ENCODE results near the gene FGFR2. TPM values are rescaled to one million over a fixed set of nuclear protein-coding genes. Genes with fewer than 3 reads are reported as not detected.

FGFR2 gene
- total and polyA plus RNA-seq, 2 of the 4 experiments (the other 2 are of a cell fraction), result not detected

- Histone ChIP-seq H3K36me3 (ENCODE audit: control insufficient read depth, insufficient read depth, low read length) (no peaks in the 10 kb centered on the region), H3K27me3 (ENCODE audit: control insufficient read depth, insufficient read depth, low read length) (no peaks in the 10 kb centered on the region), H3K56ac (ENCODE audit: extremely low read depth, insufficient read depth, low read length) (no peak overlapping the region), H2BK5ac (ENCODE audit: low read depth, low read length, poor library complexity, severe bottlenecking) (no peak overlapping the region), H2AK5ac (ENCODE audit: low read depth, low read length) (no peak overlapping the region), H3K23ac (ENCODE audit: low read depth, low read length) (no peak overlapping the region), H3K4me3 (ENCODE audit: insufficient read depth, low read depth, low read length) (no peak overlapping the region), H3K79me1 (ENCODE audit: low read depth in 1 of 2, low read length in 2 of 2) (no peaks in the 10 kb centered on the region), H3K18ac (ENCODE audit: low read depth, low read length) (no peak overlapping the region), H2AFZ (replicated peaks; ENCODE audit: low read length, poor library complexity) (no peak overlapping the region), H3K9ac (ENCODE audit: low read depth, low read length) (no peak overlapping the region), H3K27ac (ENCODE audit: insufficient read depth, low read length) (no peak overlapping the region), H3K4me2 (ENCODE audit: low read depth, low read length) (no peak overlapping the region), H3K4ac (ENCODE audit: low read depth, low read length) (no peak overlapping the region), H2BK120ac (ENCODE audit: low read depth, low read length) (no peak overlapping the region), H2BK15ac (ENCODE audit: low read depth, low read length) (no peak overlapping the region), H2BK20ac (ENCODE audit: low read depth, low read length) (no peak overlapping the region), H4K20me1 (ENCODE audit: insufficient read depth, low read length) (no peaks in the 10 kb centered on the region), H3K4me1 (ENCODE audit: control insufficient read depth, insufficient read depth, low read length) (no peaks in the 10 kb centered on the region), H4K5ac (ENCODE audit: low read depth, low read length) (no peak overlapping the region), H4K91ac (ENCODE audit: insufficient read depth, low read depth, low read length) (no peak overlapping the region), H2AK9ac (replicated peaks; ENCODE audit: low read depth, low read length, poor library complexity) (no peak overlapping the region), H3K14ac (replicated peaks; ENCODE audit: low read depth, low read length) (no peak overlapping the region), H3K9me3 (ENCODE audit: control insufficient read depth, insufficient read depth, low read length) (peaks cover 42% of the 10 kb centered on the region), H4K8ac (ENCODE audit: low read depth in 2 of 2, low read length in 2 of 2) (no peak overlapping the region), H3K9me1 (ENCODE audit: insufficient read depth, low read length) (no peaks in the 10 kb centered on the region)
- CTCF ChIA-PET, result no interaction called here
- in situ Hi-C loops (cut with MboI; ENCODE audit: low sequenced_read_pairs) (no loop called here), dilution Hi-C loops (cut with HindIII; ENCODE audit: low sequenced_read_pairs, unreplicated experiment) (no loop called here), intact Hi-C loops (cut with micrococcal nuclease) (no loop called here)
- BruUV-seq (replicated peaks), result no TSS peak
- ATAC-seq (ENCODE audit: low read depth) (no peak), DNase-seq (peak; percentile 1)
- WGBS, 2 experiments (ENCODE audit: extremely low coverage in 2 of 2, insufficient read length in 1 of 2), result 35% methylated on average over 4 of the region's 6 CpGs; no CpG with 5 or more reads in 1 of the 2 experiments
- POLR2A ChIA-PET (ENCODE audit: unreplicated experiment), result no interaction called here
- no peak for TF ChIP-seq FOS (IDR thresholded peaks at IDR 0.05; ENCODE audit: low read depth, low read length)
- no peak for TF ChIP-seq POLR2A (IDR thresholded peaks at IDR 0.05; ENCODE audit: low read depth, low read length)
- TF ChIP-seq NFE2L2 (IDR thresholded peaks at IDR 0.05; ENCODE audit: low read depth, low read length), result no peak
- no peak for TF ChIP-seq MXI1 (IDR thresholded peaks at IDR 0.05; ENCODE audit: borderline replicate concordance, low read depth, low read length)
- no peak for TF ChIP-seq RFX5 (IDR thresholded peaks at IDR 0.05; ENCODE audit: low read depth, low read length)
- TF ChIP-seq MAFK (IDR thresholded peaks at IDR 0.05; ENCODE audit: low read depth, low read length), result no peak
- no peak for TF ChIP-seq CEBPB (IDR thresholded peaks at IDR 0.05; ENCODE audit: low read depth, low read length)
- no peak for TF ChIP-seq SMC3 (IDR thresholded peaks at IDR 0.05; ENCODE audit: low read depth, low read length)
- no peak for TF ChIP-seq ELK1 (IDR thresholded peaks at IDR 0.05; ENCODE audit: borderline replicate concordance, low read depth, low read length)
- no peak for TF ChIP-seq RCOR1 (IDR thresholded peaks at IDR 0.05; ENCODE audit: insufficient replicate concordance, low read length)
- no peak for TF ChIP-seq CHD1 (IDR thresholded peaks at IDR 0.05; ENCODE audit: low read depth, low read length)
- no peak for TF ChIP-seq CTCF (conservative IDR thresholded peaks at IDR 0.05; ENCODE audit: low read depth, low read length)
- TF ChIP-seq BHLHE40 (IDR thresholded peaks at IDR 0.05; ENCODE audit: low read depth, low read length), result no peak
Observed at GRCh38 chr10:121527690-121528089, 70.6 kb downstream of the FGFR2 start.

Data from IMR-90 (cell line).